MCF 10A (cell line): ENCODE data around the gene CXCL8. TPM values are rescaled to one million over a fixed set of nuclear protein-coding genes. Genes with fewer than 3 reads are reported as not detected.
A peak's percentile ranks its signal among the peaks of the same experiment; 100 is the strongest.

Source experiments
- BruUV-seq: library from RNA; stranded (reverse); fragments of 400-500 nt; replicated peaks from 2 replicates; lab custom pipeline; 2021; lab: Mats Ljungman, UMichigan
- CTCF ChIA-PET: fragments of 300-600 bp; sonication (Branson Sonifier 250); formaldehyde crosslinking; extraction: SDS; loops from one replicate; lab custom pipeline; 2021; ENCODE audit warnings: antibody characterized with exemption, inconsistent platforms; lab: Yijun Ruan, JAX
- POLR2A ChIA-PET: fragments of 300-600, 350-650 bp; sonication (Branson Sonifier 250); formaldehyde crosslinking; extraction: SDS; loops from one replicate; lab custom pipeline; 2020; ENCODE audit warnings: antibody characterized with exemption, inconsistent platforms; lab: Yijun Ruan, JAX
- DNase-seq: peaks from one replicate; pipeline ENCODE4 v3.0.0-alpha.2; 2018; ENCODE audit not compliant: unreplicated experiment
- H3K27ac Mint-ChIP-seq: one replicate; pipeline ENCODE4 v1.8.0; 2022; ENCODE audit warnings: mild to moderate bottlenecking, low read depth, mixed read lengths; ENCODE audit not compliant: unreplicated experiment
- H3K27me3 Mint-ChIP-seq: one replicate; pipeline ENCODE4 v1.8.0; 2022; ENCODE audit warnings: mixed read lengths; ENCODE audit not compliant: insufficient read depth, unreplicated experiment
- H3K36me3 Mint-ChIP-seq: one replicate; pipeline ENCODE4 v1.8.0; 2022; ENCODE audit warnings: mild to moderate bottlenecking, moderate library complexity, mixed read lengths; ENCODE audit not compliant: insufficient read depth, unreplicated experiment
- H3K4me1 Mint-ChIP-seq: one replicate; pipeline ENCODE4 v1.8.0; 2022; ENCODE audit warnings: mixed read lengths; ENCODE audit not compliant: insufficient read depth, unreplicated experiment
- H3K4me3 Mint-ChIP-seq: one replicate; pipeline ENCODE4 v1.8.0; 2022; ENCODE audit warnings: mild to moderate bottlenecking, moderate library complexity, mixed read lengths; ENCODE audit not compliant: unreplicated experiment
- H3K9me3 Mint-ChIP-seq: one replicate; pipeline ENCODE4 v1.8.0; 2022; ENCODE audit warnings: mixed read lengths; ENCODE audit not compliant: unreplicated experiment
- intact Hi-C: fragments of 100-400 bp; cut with micrococcal nuclease; formaldehyde crosslinking; loops from 2 replicates; pipeline ENCODE4 v1.14.1; 2022
- total RNA-seq: library from RNA; stranded (reverse); gene quantifications from 2 replicates; pipeline ENCODE4 v1.2.3, GENCODE V29; 2022
- TF ChIP-seq, protein P1 (sequence below): fragments of 200-600 bp; IDR thresholded peaks from one replicate; pipeline ENCODE4 v1.8.0; 2022; ENCODE audit warnings: antibody characterized with exemption, mild to moderate bottlenecking; ENCODE audit not compliant: unreplicated experiment

Gene CXCL8
- total RNA-seq, 1 experiment from 2014 or later = 36.2 TPM

DNA sequence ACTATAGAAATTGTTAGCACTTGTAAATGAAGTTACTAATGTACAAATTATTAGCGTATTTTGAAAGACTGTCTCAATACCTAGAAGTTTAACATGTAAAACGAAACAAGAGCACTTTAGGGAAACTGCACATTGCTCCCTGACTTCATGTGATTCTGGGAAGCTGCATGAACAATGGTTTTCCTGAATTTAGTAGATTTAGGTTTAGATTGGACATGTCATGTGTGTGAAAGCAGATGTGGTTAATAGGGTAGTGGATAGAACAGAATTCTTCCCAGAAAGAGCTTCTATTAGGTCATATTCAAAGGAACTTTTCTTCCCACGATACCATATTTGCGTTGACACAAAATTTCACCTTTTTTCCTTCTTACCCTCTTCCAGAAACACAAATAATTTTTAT is 14.9 kb upstream of the CXCL8 start:
- Mint-ChIP-seq H3K36me3 (peaks cover 11% of the 10 kb centered on the region), H3K27ac (peak overlapping the region; percentile 93), H3K9me3 (peaks cover 6% of the 10 kb centered on the region), H3K4me1 (peaks cover 54% of the 10 kb centered on the region), H3K4me3 (no peak overlapping the region), H3K27me3 (no peaks in the 10 kb centered on the region)
- intact Hi-C loops = no loop called here
- TF ChIP-seq, protein P1, sequence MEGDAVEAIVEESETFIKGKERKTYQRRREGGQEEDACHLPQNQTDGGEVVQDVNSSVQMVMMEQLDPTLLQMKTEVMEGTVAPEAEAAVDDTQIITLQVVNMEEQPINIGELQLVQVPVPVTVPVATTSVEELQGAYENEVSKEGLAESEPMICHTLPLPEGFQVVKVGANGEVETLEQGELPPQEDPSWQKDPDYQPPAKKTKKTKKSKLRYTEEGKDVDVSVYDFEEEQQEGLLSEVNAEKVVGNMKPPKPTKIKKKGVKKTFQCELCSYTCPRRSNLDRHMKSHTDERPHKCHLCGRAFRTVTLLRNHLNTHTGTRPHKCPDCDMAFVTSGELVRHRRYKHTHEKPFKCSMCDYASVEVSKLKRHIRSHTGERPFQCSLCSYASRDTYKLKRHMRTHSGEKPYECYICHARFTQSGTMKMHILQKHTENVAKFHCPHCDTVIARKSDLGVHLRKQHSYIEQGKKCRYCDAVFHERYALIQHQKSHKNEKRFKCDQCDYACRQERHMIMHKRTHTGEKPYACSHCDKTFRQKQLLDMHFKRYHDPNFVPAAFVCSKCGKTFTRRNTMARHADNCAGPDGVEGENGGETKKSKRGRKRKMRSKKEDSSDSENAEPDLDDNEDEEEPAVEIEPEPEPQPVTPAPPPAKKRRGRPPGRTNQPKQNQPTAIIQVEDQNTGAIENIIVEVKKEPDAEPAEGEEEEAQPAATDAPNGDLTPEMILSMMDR = no peak
- no TSS peak for BruUV-seq
- CTCF ChIA-PET = interaction anchor here (0.6 to 1.6 kb wide), 3 partner anchors 56 to 1810 kb away, joined by 3 to 4 read pairs (median 3); no protein-coding TSS in a partner anchor
- no peak for DNase-seq
- POLR2A ChIA-PET = interaction anchor here (0.6 to 2.0 kb wide), 5 partner anchors 13 to 148 kb away, joined by 3 to 6 read pairs (median 3); partner anchors contain the start of gene CXCL1

DNA sequence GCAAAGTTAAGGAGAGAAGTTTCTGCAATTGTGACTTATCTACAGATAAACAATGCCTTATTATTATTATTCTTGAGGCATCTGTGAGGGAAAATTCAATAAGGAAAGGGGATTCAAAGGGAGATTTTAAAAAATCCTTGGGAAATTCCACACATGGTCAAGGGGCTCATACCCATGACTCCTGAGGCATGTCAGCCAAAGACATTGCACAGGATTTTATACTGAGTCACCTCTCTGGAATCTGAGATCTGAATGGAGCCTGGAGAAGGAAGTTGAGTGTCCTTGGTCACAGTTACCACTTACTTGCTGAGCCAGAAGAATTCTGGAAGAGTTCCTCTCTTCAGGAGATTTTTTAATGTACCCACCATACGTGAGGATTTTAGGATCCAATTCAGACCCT is 14.4 kb upstream of the CXCL8 start:
- no peaks in the 10 kb centered on the region for H3K27me3 Mint-ChIP-seq
- H3K27ac Mint-ChIP-seq = peak overlapping the region; percentile 93
- no peak overlapping the region for H3K4me3 Mint-ChIP-seq
- intact Hi-C loops = no loop called here
- H3K9me3 Mint-ChIP-seq = peaks cover 1% of the 10 kb centered on the region
- H3K36me3 Mint-ChIP-seq = peaks cover 9% of the 10 kb centered on the region
- peak; percentile 85 for DNase-seq
- BruUV-seq = no TSS peak
- TF ChIP-seq, protein P1 = no peak
- ChIA-PET CTCF (interaction anchor here (0.6 to 1.6 kb wide), 3 partner anchors 63 to 1810 kb away, joined by 3 to 6 read pairs (median 3); no protein-coding TSS in a partner anchor), POLR2A (interaction anchor here (0.8 to 2.0 kb wide), 3 partner anchors 18 to 142 kb away, joined by 3 to 6 read pairs (median 4); partner anchors contain the start of gene CXCL1)
- peaks cover 49% of the 10 kb centered on the region for H3K4me1 Mint-ChIP-seq

DNA sequence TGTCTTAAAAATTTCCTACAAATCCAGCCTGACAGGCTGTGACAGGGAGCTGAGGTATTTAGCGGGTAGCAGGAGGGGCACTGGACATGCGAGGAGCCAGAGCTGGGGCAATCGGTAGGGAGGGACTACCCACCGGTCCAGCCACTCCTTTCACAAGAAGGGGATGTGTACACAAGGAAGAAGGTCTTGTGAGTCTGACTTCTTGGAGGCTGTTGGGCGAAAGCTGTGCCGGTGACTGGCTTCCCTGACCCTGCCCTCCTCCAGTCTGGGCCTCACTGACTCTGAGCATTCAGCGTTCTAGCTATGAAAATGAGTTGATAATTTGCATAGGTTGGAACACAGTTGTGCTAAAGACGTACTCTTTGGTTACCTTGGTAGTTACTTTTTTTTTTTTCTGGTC is 12.7 kb upstream of the CXCL8 start:
- DNase-seq = no peak
- H3K9me3 Mint-ChIP-seq = no peaks in the 10 kb centered on the region
- H3K27ac Mint-ChIP-seq = peak overlapping the region; percentile 93
- ChIA-PET CTCF (interaction anchor here (0.5 to 2.2 kb wide), 5 partner anchors 133 to 675 kb away, joined by 3 to 20 read pairs (median 4); no protein-coding TSS in a partner anchor), POLR2A (interaction anchor here (0.6 to 1.0 kb wide), 3 partner anchors 14 to 371 kb away, joined by 3 read pairs; partner anchors contain the start of gene CXCL2)
- no peak overlapping the region for H3K4me3 Mint-ChIP-seq
- no peaks in the 10 kb centered on the region for H3K27me3 Mint-ChIP-seq
- intact Hi-C loops = no loop called here
- TF ChIP-seq, protein P1 = no peak
- peaks cover 6% of the 10 kb centered on the region for H3K36me3 Mint-ChIP-seq
- peaks cover 47% of the 10 kb centered on the region for H3K4me1 Mint-ChIP-seq
- BruUV-seq = no TSS peak

DNA sequence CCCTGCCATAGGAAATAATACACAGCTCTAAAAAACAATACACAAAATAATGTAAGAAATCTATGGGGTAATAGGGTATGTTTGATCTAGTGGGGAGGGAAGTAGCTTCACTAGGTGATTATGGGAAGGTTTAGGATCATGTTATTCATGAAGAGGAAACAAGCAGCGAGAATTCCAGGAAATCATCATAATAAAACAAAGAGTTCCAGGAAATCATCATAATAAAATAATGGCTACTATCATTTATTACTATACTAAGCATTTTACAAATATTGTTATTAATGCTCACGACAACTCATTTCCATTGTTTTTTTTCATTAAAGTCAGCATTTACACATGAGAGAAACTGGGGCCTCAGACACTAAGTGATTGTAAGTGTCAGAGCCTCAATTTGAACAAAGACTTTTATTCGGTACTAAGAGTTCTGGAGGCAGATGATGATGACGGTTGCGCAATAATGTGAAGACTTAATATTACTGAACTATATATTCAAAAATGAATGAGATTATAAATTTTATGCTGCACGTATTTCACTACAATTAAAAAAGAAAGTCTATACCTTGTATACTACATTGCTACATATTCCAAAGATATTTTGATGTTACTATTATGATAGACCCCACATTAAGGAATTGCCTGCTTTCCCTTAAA is 12.2 kb upstream of the CXCL8 start:
- ChIA-PET POLR2A (interaction anchor here (0.7 to 1.0 kb wide), 2 partner anchors 22 to 370 kb away, joined by 3 read pairs; partner anchors contain the start of gene CXCL2), CTCF (interaction anchor here (0.5 to 2.2 kb wide), 5 partner anchors 132 to 675 kb away, joined by 3 to 20 read pairs (median 4); no protein-coding TSS in a partner anchor)
- TF ChIP-seq, protein P1 = no peak
- peaks cover 6% of the 10 kb centered on the region for H3K36me3 Mint-ChIP-seq
- H3K4me3 Mint-ChIP-seq = no peak overlapping the region
- H3K9me3 Mint-ChIP-seq = no peaks in the 10 kb centered on the region
- H3K4me1 Mint-ChIP-seq = peaks cover 42% of the 10 kb centered on the region
- intact Hi-C loops = no loop called here
- H3K27me3 Mint-ChIP-seq = no peaks in the 10 kb centered on the region
- no TSS peak for BruUV-seq
- no peak for DNase-seq
- H3K27ac Mint-ChIP-seq = no peak overlapping the region
